Kasumi-1 (cell line): ENCODE measurements around the gene FMNL2.

Experiments
- DNase-seq, 2 experiments: peaks; one replicate each; lab custom pipeline; 2025; lab: John Stamatoyannopoulos, UW

FMNL2 gene

GRCh38 chr2:152617456-152618192 lies 282.6 kb downstream of the FMNL2 start:
- no peak for DNase-seq

GRCh38 chr2:152618193-152618564 lies 283.2 kb downstream of the FMNL2 start:
- DNase-seq: no peak

GRCh38 chr2:152620208-152620607 lies 285.2 kb downstream of the FMNL2 start:
- DNase-seq: no peak

- no peak for DNase-seq
Observed at GRCh38 chr2:152620985-152621384, 286.0 kb downstream of the FMNL2 start.

- DNase-seq: no peak
Observed at GRCh38 chr2:152622219-152622618, 287.2 kb downstream of the FMNL2 start.

- no peak for DNase-seq
Observed at GRCh38 chr2:152623076-152623740, 288.2 kb downstream of the FMNL2 start.

- no peak for DNase-seq
Observed at GRCh38 chr2:152623775-152624174, 288.8 kb downstream of the FMNL2 start.

GRCh38 chr2:152624805-152625204 lies 289.8 kb downstream of the FMNL2 start:
- no peak for DNase-seq

GRCh38 chr2:152626911-152627339 lies 292.0 kb downstream of the FMNL2 start:
- DNase-seq: no peak

GRCh38 chr2:152627351-152627957 lies 292.5 kb downstream of the FMNL2 start:
- DNase-seq: peak; percentile 67 to 85

GRCh38 chr2:152629202-152629601 lies 294.2 kb downstream of the FMNL2 start:
- no peak for DNase-seq

- DNase-seq: no peak
Observed at GRCh38 chr2:152630466-152630865, 295.5 kb downstream of the FMNL2 start.

- no peak for DNase-seq
Observed at GRCh38 chr2:152632736-152633135, 297.8 kb downstream of the FMNL2 start.

GRCh38 chr2:152635635-152636298 lies 300.8 kb downstream of the FMNL2 start:
- DNase-seq: peak; percentile 76 to 81

- no peak for DNase-seq
Observed at GRCh38 chr2:152637251-152637650, 302.3 kb downstream of the FMNL2 start.

- DNase-seq: no peak
Observed at GRCh38 chr2:152638056-152638455, 303.1 kb downstream of the FMNL2 start.

GRCh38 chr2:152638590-152638989 lies 303.6 kb downstream of the FMNL2 start:
- no peak for DNase-seq

GRCh38 chr2:152644189-152644873 lies 309.4 kb downstream of the FMNL2 start:
- no peak for DNase-seq

- no peak for DNase-seq
Observed at GRCh38 chr2:152646264-152646663, 311.3 kb downstream of the FMNL2 start.

- no peak for DNase-seq
Observed at GRCh38 chr2:152646775-152647174, 311.8 kb downstream of the FMNL2 start.

GRCh38 chr2:152647552-152647951 lies 312.6 kb downstream of the FMNL2 start:
- DNase-seq: no peak

GRCh38 chr2:152648336-152648735 lies 313.4 kb downstream of the FMNL2 start:
- DNase-seq: peak; percentile 60 to 68
